MCF 10A (cell line): ENCODE measurements around the gene CTSE. TPM values are rescaled to one million over a fixed set of nuclear protein-coding genes. Genes with fewer than 3 reads are reported as not detected.

Experiments
- BruUV-seq: library from RNA; stranded (reverse); fragments of 400-500 nt; replicated peaks from 2 replicates; lab custom pipeline; 2021; lab: Mats Ljungman, UMichigan
- CTCF ChIA-PET: fragments of 300-600 bp; sonication (Branson Sonifier 250); formaldehyde crosslinking; extraction: SDS; loops from one replicate; lab custom pipeline; 2021; ENCODE audit warnings: antibody characterized with exemption, inconsistent platforms; lab: Yijun Ruan, JAX
- POLR2A ChIA-PET: fragments of 300-600, 350-650 bp; sonication (Branson Sonifier 250); formaldehyde crosslinking; extraction: SDS; loops from one replicate; lab custom pipeline; 2020; ENCODE audit warnings: antibody characterized with exemption, inconsistent platforms; lab: Yijun Ruan, JAX
- DNase-seq: peaks from one replicate; pipeline ENCODE4 v3.0.0-alpha.2; 2018; ENCODE audit not compliant: unreplicated experiment
- H3K27ac Mint-ChIP-seq: one replicate; pipeline ENCODE4 v1.8.0; 2022; ENCODE audit warnings: mild to moderate bottlenecking, low read depth, mixed read lengths; ENCODE audit not compliant: unreplicated experiment
- H3K27me3 Mint-ChIP-seq: one replicate; pipeline ENCODE4 v1.8.0; 2022; ENCODE audit warnings: mixed read lengths; ENCODE audit not compliant: insufficient read depth, unreplicated experiment
- H3K36me3 Mint-ChIP-seq: one replicate; pipeline ENCODE4 v1.8.0; 2022; ENCODE audit warnings: mild to moderate bottlenecking, moderate library complexity, mixed read lengths; ENCODE audit not compliant: insufficient read depth, unreplicated experiment
- H3K4me1 Mint-ChIP-seq: one replicate; pipeline ENCODE4 v1.8.0; 2022; ENCODE audit warnings: mixed read lengths; ENCODE audit not compliant: insufficient read depth, unreplicated experiment
- H3K4me3 Mint-ChIP-seq: one replicate; pipeline ENCODE4 v1.8.0; 2022; ENCODE audit warnings: mild to moderate bottlenecking, moderate library complexity, mixed read lengths; ENCODE audit not compliant: unreplicated experiment
- H3K9me3 Mint-ChIP-seq: one replicate; pipeline ENCODE4 v1.8.0; 2022; ENCODE audit warnings: mixed read lengths; ENCODE audit not compliant: unreplicated experiment
- intact Hi-C: fragments of 100-400 bp; cut with micrococcal nuclease; formaldehyde crosslinking; loops from 2 replicates; pipeline ENCODE4 v1.14.1; 2022
- total RNA-seq: library from RNA; stranded (reverse); gene quantifications from 2 replicates; pipeline ENCODE4 v1.2.3, GENCODE V29; 2022
- TF ChIP-seq, protein P1 (sequence below): fragments of 200-600 bp; IDR thresholded peaks from one replicate; pipeline ENCODE4 v1.8.0; 2022; ENCODE audit warnings: antibody characterized with exemption, mild to moderate bottlenecking; ENCODE audit not compliant: unreplicated experiment

The CTSE gene
- total RNA-seq, 1 experiment from 2014 or later: 0.79 TPM

GRCh38 chr1:205961405-205961804 lies 62.3 kb downstream of the CTSE start:
- CTCF ChIA-PET: interaction anchor here (0.5 to 8.1 kb wide), 9 partner anchors 10 to 843 kb away, joined by 3 to 58 read pairs (median 3); no protein-coding TSS in a partner anchor
- peaks cover 47% of the 10 kb centered on the region for H3K27me3 Mint-ChIP-seq
- H3K9me3 Mint-ChIP-seq: no peaks in the 10 kb centered on the region
- peak; percentile 73 for DNase-seq
- intact Hi-C loops: no loop called here
- H3K4me1 Mint-ChIP-seq: peaks cover 34% of the 10 kb centered on the region
- H3K27ac Mint-ChIP-seq: peak overlapping the region; percentile 20
- H3K4me3 Mint-ChIP-seq: no peak overlapping the region
- TF ChIP-seq, protein P1, sequence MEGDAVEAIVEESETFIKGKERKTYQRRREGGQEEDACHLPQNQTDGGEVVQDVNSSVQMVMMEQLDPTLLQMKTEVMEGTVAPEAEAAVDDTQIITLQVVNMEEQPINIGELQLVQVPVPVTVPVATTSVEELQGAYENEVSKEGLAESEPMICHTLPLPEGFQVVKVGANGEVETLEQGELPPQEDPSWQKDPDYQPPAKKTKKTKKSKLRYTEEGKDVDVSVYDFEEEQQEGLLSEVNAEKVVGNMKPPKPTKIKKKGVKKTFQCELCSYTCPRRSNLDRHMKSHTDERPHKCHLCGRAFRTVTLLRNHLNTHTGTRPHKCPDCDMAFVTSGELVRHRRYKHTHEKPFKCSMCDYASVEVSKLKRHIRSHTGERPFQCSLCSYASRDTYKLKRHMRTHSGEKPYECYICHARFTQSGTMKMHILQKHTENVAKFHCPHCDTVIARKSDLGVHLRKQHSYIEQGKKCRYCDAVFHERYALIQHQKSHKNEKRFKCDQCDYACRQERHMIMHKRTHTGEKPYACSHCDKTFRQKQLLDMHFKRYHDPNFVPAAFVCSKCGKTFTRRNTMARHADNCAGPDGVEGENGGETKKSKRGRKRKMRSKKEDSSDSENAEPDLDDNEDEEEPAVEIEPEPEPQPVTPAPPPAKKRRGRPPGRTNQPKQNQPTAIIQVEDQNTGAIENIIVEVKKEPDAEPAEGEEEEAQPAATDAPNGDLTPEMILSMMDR: no peak
- POLR2A ChIA-PET: interaction anchor here (0.6 to 8.2 kb wide), 5 partner anchors 11 to 247 kb away, joined by 3 to 88 read pairs (median 3); partner anchors contain the start of gene SLC41A1
- H3K36me3 Mint-ChIP-seq: no peaks in the 10 kb centered on the region
- no TSS peak for BruUV-seq

DNA sequence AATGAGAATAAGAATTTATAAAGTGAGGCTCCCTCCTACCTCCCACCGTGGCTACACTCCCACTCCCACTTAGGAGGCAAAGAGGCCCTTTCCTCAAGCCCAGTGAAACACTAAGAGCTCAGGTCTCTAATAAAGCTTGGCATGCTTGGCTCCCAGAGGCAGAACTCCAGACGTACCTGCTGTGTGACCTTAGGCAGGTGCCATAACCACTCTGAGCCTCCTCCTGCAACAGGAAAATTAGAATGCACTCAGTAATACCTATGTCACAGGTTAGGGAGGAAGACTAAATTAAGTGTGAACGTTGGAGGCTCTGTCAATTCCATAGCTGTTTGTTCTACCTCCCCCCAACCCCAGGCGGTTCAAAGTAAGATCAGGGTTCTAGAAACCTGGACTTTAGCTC lies 63.9 kb downstream of the CTSE start:
- Mint-ChIP-seq H3K27ac (no peak overlapping the region), H3K9me3 (no peaks in the 10 kb centered on the region), H3K27me3 (peaks cover 63% of the 10 kb centered on the region), H3K36me3 (no peaks in the 10 kb centered on the region), H3K4me3 (no peak overlapping the region), H3K4me1 (peaks cover 45% of the 10 kb centered on the region)
- ChIA-PET CTCF (interaction anchor here (0.5 to 8.1 kb wide), 9 partner anchors 9 to 1491 kb away, joined by 3 to 58 read pairs (median 3); no protein-coding TSS in a partner anchor), POLR2A (interaction anchor here (1.4 to 8.2 kb wide), 4 partner anchors 10 to 18 kb away, joined by 3 to 88 read pairs (median 6); no protein-coding TSS in a partner anchor)
- intact Hi-C loops: no loop called here
- no peak for DNase-seq
- BruUV-seq: no TSS peak
- TF ChIP-seq, protein P1: no peak

Other genes starting within 250 kb of the CTSE start
- 33.6 and 44.8 TPM in 2 replicates for gene RAB29, start 248.4 kb downstream of the CTSE start, total RNA-seq
- 48.8 and 49.7 TPM in 2 replicates for gene SLC41A1, start 210.7 kb downstream of the CTSE start, total RNA-seq
- not detected in 2 replicates for gene PM20D1, start 173.8 kb downstream of the CTSE start, total RNA-seq
- not detected in 2 replicates for gene SLC26A9, start 80.4 kb downstream of the CTSE start, total RNA-seq
- gene RAB7B, start 20.5 kb downstream of the CTSE start, total RNA-seq: 1.6 and 3.6 TPM in 2 replicates
- gene RHEX, start 29.3 kb upstream of the CTSE start, total RNA-seq: not detected in 2 replicates
- gene AVPR1B, start 93.5 kb upstream of the CTSE start, total RNA-seq: not detected in 2 replicates
- gene FAM72A, start 178.9 kb upstream of the CTSE start, total RNA-seq: 19.4 and 21.8 TPM in 2 replicates
- 72.1 and 78.0 TPM in 2 replicates for gene SRGAP2, start 179.6 kb upstream of the CTSE start, total RNA-seq